Measurements from ENCODE around the gene TOM1. TPM values are rescaled to one million over a fixed set of nuclear protein-coding genes. Genes with fewer than 3 reads are reported as not detected.

TOM1 gene
- total and polyA plus RNA-seq, 10 of the 15 experiments (the other 5 are each of a cell fraction or from before 2014, with no cell fraction given): 2.2 to 64.6 (median 40.3) TPM

GRCh38 chr22:35257321-35258190 is 42.1 kb upstream of the TOM1 start, which contains the start of gene HMGXB4 (continued):
- TF ChIP-seq, protein P1, sequence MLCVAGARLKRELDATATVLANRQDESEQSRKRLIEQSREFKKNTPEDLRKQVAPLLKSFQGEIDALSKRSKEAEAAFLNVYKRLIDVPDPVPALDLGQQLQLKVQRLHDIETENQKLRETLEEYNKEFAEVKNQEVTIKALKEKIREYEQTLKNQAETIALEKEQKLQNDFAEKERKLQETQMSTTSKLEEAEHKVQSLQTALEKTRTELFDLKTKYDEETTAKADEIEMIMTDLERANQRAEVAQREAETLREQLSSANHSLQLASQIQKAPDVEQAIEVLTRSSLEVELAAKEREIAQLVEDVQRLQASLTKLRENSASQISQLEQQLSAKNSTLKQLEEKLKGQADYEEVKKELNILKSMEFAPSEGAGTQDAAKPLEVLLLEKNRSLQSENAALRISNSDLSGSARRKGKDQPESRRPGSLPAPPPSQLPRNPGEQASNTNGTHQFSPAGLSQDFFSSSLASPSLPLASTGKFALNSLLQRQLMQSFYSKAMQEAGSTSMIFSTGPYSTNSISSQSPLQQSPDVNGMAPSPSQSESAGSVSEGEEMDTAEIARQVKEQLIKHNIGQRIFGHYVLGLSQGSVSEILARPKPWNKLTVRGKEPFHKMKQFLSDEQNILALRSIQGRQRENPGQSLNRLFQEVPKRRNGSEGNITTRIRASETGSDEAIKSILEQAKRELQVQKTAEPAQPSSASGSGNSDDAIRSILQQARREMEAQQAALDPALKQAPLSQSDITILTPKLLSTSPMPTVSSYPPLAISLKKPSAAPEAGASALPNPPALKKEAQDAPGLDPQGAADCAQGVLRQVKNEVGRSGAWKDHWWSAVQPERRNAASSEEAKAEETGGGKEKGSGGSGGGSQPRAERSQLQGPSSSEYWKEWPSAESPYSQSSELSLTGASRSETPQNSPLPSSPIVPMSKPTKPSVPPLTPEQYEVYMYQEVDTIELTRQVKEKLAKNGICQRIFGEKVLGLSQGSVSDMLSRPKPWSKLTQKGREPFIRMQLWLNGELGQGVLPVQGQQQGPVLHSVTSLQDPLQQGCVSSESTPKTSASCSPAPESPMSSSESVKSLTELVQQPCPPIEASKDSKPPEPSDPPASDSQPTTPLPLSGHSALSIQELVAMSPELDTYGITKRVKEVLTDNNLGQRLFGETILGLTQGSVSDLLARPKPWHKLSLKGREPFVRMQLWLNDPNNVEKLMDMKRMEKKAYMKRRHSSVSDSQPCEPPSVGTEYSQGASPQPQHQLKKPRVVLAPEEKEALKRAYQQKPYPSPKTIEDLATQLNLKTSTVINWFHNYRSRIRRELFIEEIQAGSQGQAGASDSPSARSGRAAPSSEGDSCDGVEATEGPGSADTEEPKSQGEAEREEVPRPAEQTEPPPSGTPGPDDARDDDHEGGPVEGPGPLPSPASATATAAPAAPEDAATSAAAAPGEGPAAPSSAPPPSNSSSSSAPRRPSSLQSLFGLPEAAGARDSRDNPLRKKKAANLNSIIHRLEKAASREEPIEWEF (IDR thresholded peaks at IDR 0.05; ENCODE audit: insufficient replicate concordance, low read depth, low read length): peak; percentile 99
- TF ChIP-seq ZBTB4 (CRISPR knock-in tag; IDR thresholded peaks at IDR 0.05): no peak
- TF ChIP-seq NR2F1 (conservative IDR thresholded peaks at IDR 0.05): peak; percentile 81
- TF ChIP-seq MXI1 (IDR thresholded peaks at IDR 0.05; ENCODE audit: low read depth, low read length): peak; percentile 72; the same call in 1 of the 2 replicates
- TF ChIP-seq CHD1 (IDR thresholded peaks at IDR 0.05; ENCODE audit: low read depth, low read length): peak; percentile 88; the same call in 1 of the 2 replicates
- peak; percentile 88; the same call in 1 of the 2 replicates for TF ChIP-seq RBBP5 (conservative IDR thresholded peaks at IDR 0.05)
- peak; percentile 80; the same call in 1 of the 3 replicates for TF ChIP-seq POU2F2 (IDR thresholded peaks at IDR 0.05; ENCODE audit: borderline replicate concordance, low read depth, low read length)
- TF ChIP-seq TAF1 (IDR thresholded peaks at IDR 0.05; ENCODE audit: borderline replicate concordance, low read depth, low read length): peak; percentile 90
- peak in 1 of 2 experiments; percentile 53; a peak in 1 of 3 replicates for TF ChIP-seq EGR1 (IDR thresholded peaks at IDR 0.05; ENCODE audit: borderline replicate concordance in 1 of 2, low read depth in 2 of 2, low read length in 2 of 2)
- peak; percentile 58 for TF ChIP-seq RUNX3 (IDR thresholded peaks at IDR 0.05; ENCODE audit: low read length)
- TF ChIP-seq POLR2AphosphoS2 (IDR thresholded peaks at IDR 0.05; ENCODE audit: low read depth, low read length): peak; percentile 87
- TF ChIP-seq ATF2 (IDR thresholded peaks at IDR 0.05; ENCODE audit: low read length): no peak
- no peak for TF ChIP-seq CBX3 (IDR thresholded peaks at IDR 0.05; ENCODE audit: borderline replicate concordance, low read depth)
- TF ChIP-seq HCFC1 (IDR thresholded peaks at IDR 0.05; ENCODE audit: low read length): peak; percentile 70
- 0 out of 2 replicates have a peak, but pooled peaks have one; percentile 32 for TF ChIP-seq ATF7 (IDR thresholded peaks at IDR 0.05; ENCODE audit: low read depth)
- TF ChIP-seq CREM (IDR thresholded peaks at IDR 0.05; ENCODE audit: low read depth): peak; percentile 24; the same call in 1 of the 2 replicates
- TF ChIP-seq, protein P2, sequence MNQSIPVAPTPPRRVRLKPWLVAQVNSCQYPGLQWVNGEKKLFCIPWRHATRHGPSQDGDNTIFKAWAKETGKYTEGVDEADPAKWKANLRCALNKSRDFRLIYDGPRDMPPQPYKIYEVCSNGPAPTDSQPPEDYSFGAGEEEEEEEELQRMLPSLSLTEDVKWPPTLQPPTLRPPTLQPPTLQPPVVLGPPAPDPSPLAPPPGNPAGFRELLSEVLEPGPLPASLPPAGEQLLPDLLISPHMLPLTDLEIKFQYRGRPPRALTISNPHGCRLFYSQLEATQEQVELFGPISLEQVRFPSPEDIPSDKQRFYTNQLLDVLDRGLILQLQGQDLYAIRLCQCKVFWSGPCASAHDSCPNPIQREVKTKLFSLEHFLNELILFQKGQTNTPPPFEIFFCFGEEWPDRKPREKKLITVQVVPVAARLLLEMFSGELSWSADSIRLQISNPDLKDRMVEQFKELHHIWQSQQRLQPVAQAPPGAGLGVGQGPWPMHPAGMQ (IDR thresholded peaks at IDR 0.05; ENCODE audit: borderline replicate concordance): no peak
- peak; percentile 31 for TF ChIP-seq SP1 (IDR thresholded peaks at IDR 0.05; ENCODE audit: low read depth, low read length)
- peak; percentile 95 for TF ChIP-seq LARP7 (IDR thresholded peaks at IDR 0.05)

Measured in GM12878 (cell line).